GM21737 (cell line): Measurements from ENCODE around the gene SFTA2.
"Not testable (repeated sequence)": the region's sequence is repeated elsewhere in the genome, so short reads cannot be mapped to it uniquely, and the experiment has no call there.

Experiments used
- ATAC-seq: cut with Tn5 transposase; IDR thresholded peaks from one replicate; pipeline ENCODE4 v1.9.1; 2021; ENCODE audit warnings: mild to moderate bottlenecking, moderate library complexity; ENCODE audit not compliant: unreplicated experiment

Gene SFTA2

GRCh38 chr6:30944051-30944450, 12.1 kb upstream of the SFTA2 start:
- ATAC-seq = no peak

- no peak for ATAC-seq
Observed at GRCh38 chr6:30942338-30943060, 10.5 kb upstream of the SFTA2 start.

GRCh38 chr6:30940361-30940986, 8.5 kb upstream of the SFTA2 start, which contains the start of gene MUCL3:
Gene MUCL3, plus strand, starts transcription at chr6:30940973. Its CDS starts 27 bp downstream, at chr6:30941000.
- no peak for ATAC-seq

GRCh38 chr6:30939473-30939872, 7.5 kb upstream of the SFTA2 start:
- ATAC-seq = no peak

- no peak for ATAC-seq
Observed at GRCh38 chr6:30938730-30939129, 6.8 kb upstream of the SFTA2 start.

- no peak for ATAC-seq
Observed at GRCh38 chr6:30937265-30937664, 5.3 kb upstream of the SFTA2 start.

- ATAC-seq = no peak
Observed at GRCh38 chr6:30935018-30935417, 3.0 kb upstream of the SFTA2 start.

GRCh38 chr6:30932665-30933365, 845 bp upstream of the SFTA2 start:
- no peak for ATAC-seq

GRCh38 chr6:30931272-30931671, 698 bp downstream of the SFTA2 start:
- ATAC-seq = no peak

GRCh38 chr6:30930506-30930905, 1.5 kb downstream of the SFTA2 start:
- no peak for ATAC-seq

GRCh38 chr6:30928677-30929076, 3.3 kb downstream of the SFTA2 start:
- no peak for ATAC-seq

- not testable (repeated sequence) for ATAC-seq
Observed at GRCh38 chr6:30927080-30927479, 4.9 kb downstream of the SFTA2 start.

GRCh38 chr6:30926644-30927043, 5.3 kb downstream of the SFTA2 start:
- ATAC-seq = no peak

- not testable (repeated sequence) for ATAC-seq
Observed at GRCh38 chr6:30924040-30924627, 7.8 kb downstream of the SFTA2 start.

- no peak for ATAC-seq
Observed at GRCh38 chr6:30922447-30922852, 9.5 kb downstream of the SFTA2 start.

GRCh38 chr6:30918670-30919069, 13.3 kb downstream of the SFTA2 start:
- no peak for ATAC-seq

- no peak for ATAC-seq
Observed at GRCh38 chr6:30917487-30917886, 14.5 kb downstream of the SFTA2 start.

- no peak for ATAC-seq
Observed at GRCh38 chr6:30917041-30917440, 14.9 kb downstream of the SFTA2 start.

- no peak for ATAC-seq
Observed at GRCh38 chr6:30915591-30915946, 16.4 kb downstream of the SFTA2 start.

- no peak for ATAC-seq
Observed at GRCh38 chr6:30914854-30915590, 16.9 kb downstream of the SFTA2 start.
